Glutamatergic neuron (in vitro differentiated cells): Measurements from ENCODE around the gene RELT. TPM values are rescaled to one million over a fixed set of nuclear protein-coding genes. Genes with fewer than 3 reads are reported as not detected.

Source experiments
- DNase-seq: peaks from one replicate; pipeline ENCODE4 v3.0.0; 2022
- H3K27ac Mint-ChIP-seq: one replicate; pipeline ENCODE4 v1.8.0; 2020; ENCODE audit warnings: mild to moderate bottlenecking, mixed read lengths, inconsistent platforms; ENCODE audit not compliant: unreplicated experiment
- H3K27me3 Mint-ChIP-seq: one replicate; pipeline ENCODE4 v1.8.0; 2020; ENCODE audit warnings: mild to moderate bottlenecking, moderate library complexity, mixed read lengths, inconsistent platforms; ENCODE audit not compliant: unreplicated experiment
- H3K36me3 Mint-ChIP-seq: one replicate; pipeline ENCODE4 v1.8.0; 2020; ENCODE audit warnings: mild to moderate bottlenecking, mixed read lengths, inconsistent platforms; ENCODE audit not compliant: unreplicated experiment
- H3K4me1 Mint-ChIP-seq: one replicate; pipeline ENCODE4 v1.8.0; 2020; ENCODE audit warnings: mild to moderate bottlenecking, low read depth, mixed read lengths, inconsistent platforms; ENCODE audit not compliant: unreplicated experiment
- H3K4me3 Mint-ChIP-seq: one replicate; pipeline ENCODE4 v1.8.0; 2020; ENCODE audit warnings: mild to moderate bottlenecking, mixed read lengths, inconsistent platforms; ENCODE audit not compliant: unreplicated experiment
- H3K9me3 Mint-ChIP-seq: one replicate; pipeline ENCODE4 v1.8.0; 2020; ENCODE audit warnings: mild to moderate bottlenecking, moderate library complexity, mixed read lengths, inconsistent platforms; ENCODE audit not compliant: unreplicated experiment
- CTCF ChIP-seq: fragments of 200-600 bp; sonication (generic); IDR thresholded peaks from one replicate; pipeline ENCODE4 v1.5.0; 2021; ENCODE audit not compliant: partially characterized antibody, unreplicated experiment
- long read RNA-seq: library from polyadenylated mRNA; unstranded; transcript quantifications from one replicate; pipeline ENCODE4 v2.0.0, GENCODE V29; 2020; ENCODE audit not compliant: unreplicated experiment
- total RNA-seq: library from RNA; stranded (reverse); fragmentation: NEBNext Ultra II Directional; extraction: Animal tissue kit (Norgen Biotek cat#: 25700); gene quantifications from one replicate; pipeline ENCODE4 v1.2.1, GENCODE V29; 2021; ENCODE audit not compliant: unreplicated experiment

RELT gene
- 9.2 TPM for total RNA-seq
- long read RNA-seq, partial matches to known transcripts, result 1 of 4 reads
- long read RNA-seq, other reads (novel, unspliced or antisense), result 1 of 4 reads

- Mint-ChIP-seq H3K27me3 (peaks cover 4% of the 10 kb centered on the region), H3K36me3 (no peaks in the 10 kb centered on the region), H3K4me1 (peaks cover 11% of the 10 kb centered on the region), H3K4me3 (peak within 1 kb of the TSS; percentile 82), H3K27ac (peak within 1 kb of the TSS; percentile 28), H3K9me3 (peaks cover 15% of the 10 kb centered on the region)
- DNase-seq, result peak; percentile 94
- TF ChIP-seq CTCF, result peak; percentile 86
These were observed at the start of gene RELT for GRCh38 chr11:73376160-73376802. RELT (plus strand) TSS chr11:73376399; CDS start chr11:73389137, 12,738 bp downstream.

- peak overlapping the region; percentile 18 for H3K4me3 Mint-ChIP-seq
- H3K27ac Mint-ChIP-seq, result peak overlapping the region; percentile 78
- H3K27me3 Mint-ChIP-seq, result peaks cover 10% of the 10 kb centered on the region
- no peaks in the 10 kb centered on the region for H3K36me3 Mint-ChIP-seq
- peaks cover 11% of the 10 kb centered on the region for H3K9me3 Mint-ChIP-seq
- H3K4me1 Mint-ChIP-seq, result peaks cover 63% of the 10 kb centered on the region
- no peak for DNase-seq
- TF ChIP-seq CTCF, result no peak
These were observed 49.0 kb upstream of the RELT start for GRCh38 chr11:73326929-73327811.

- peaks cover 12% of the 10 kb centered on the region for H3K9me3 Mint-ChIP-seq
- peaks cover 9% of the 10 kb centered on the region for H3K27me3 Mint-ChIP-seq
- H3K36me3 Mint-ChIP-seq, result no peaks in the 10 kb centered on the region
- DNase-seq, result no peak
- H3K27ac Mint-ChIP-seq, result peak overlapping the region; percentile 78
- H3K4me3 Mint-ChIP-seq, result peak overlapping the region; percentile 67
- TF ChIP-seq CTCF, result no peak
- H3K4me1 Mint-ChIP-seq, result peaks cover 64% of the 10 kb centered on the region
These were observed 48.3 kb upstream of the RELT start for GRCh38 chr11:73327812-73328364.

- peaks cover 11% of the 10 kb centered on the region for H3K9me3 Mint-ChIP-seq
- peaks cover 61% of the 10 kb centered on the region for H3K4me1 Mint-ChIP-seq
- peaks cover 3% of the 10 kb centered on the region for H3K27me3 Mint-ChIP-seq
- H3K27ac Mint-ChIP-seq, result peak overlapping the region; percentile 74
- TF ChIP-seq CTCF, result no peak
- peak; percentile 57 for DNase-seq
- H3K4me3 Mint-ChIP-seq, result no peak overlapping the region
- no peaks in the 10 kb centered on the region for H3K36me3 Mint-ChIP-seq
These were observed 45.6 kb upstream of the RELT start for GRCh38 chr11:73330569-73331093.
